ENCODE results near the gene RAB6B.

DNA sequence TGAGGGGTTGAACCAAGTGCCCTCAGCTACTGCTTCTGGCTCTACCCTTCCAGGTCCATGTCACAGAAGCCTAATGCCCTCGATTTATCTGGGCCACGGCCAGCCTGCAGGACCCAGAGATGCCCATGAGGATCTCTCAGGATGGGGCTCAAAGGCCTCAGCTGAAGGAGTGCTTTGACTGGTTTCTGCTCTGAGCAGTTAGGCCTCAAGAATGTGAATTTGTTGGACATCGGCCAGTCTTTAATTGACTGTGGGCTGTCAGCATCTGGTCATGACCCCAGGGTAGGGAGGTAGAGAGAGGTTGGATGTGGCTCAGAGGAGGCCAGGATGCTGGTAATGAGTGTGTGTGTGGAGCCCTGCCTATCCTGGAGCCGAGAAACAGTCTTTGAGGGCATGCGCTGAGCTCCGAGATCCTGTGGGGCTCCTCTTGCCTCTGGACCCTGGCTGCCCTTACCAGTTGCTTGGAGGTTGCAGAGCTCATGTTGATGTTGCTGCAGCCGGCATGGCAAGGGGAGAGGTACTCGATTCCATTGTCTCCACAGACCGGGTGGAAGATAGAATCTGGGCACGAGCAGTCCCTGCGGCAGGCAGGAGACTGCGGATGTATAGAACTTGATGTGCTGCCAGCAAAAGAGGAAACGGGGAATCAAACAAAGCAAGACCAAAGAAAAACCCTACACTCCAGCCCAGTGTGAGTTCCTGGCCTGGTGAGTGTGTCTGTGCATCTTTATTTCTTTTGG, 49.1 kb upstream of the RAB6B start:
- TF ChIP-seq, protein P1, sequence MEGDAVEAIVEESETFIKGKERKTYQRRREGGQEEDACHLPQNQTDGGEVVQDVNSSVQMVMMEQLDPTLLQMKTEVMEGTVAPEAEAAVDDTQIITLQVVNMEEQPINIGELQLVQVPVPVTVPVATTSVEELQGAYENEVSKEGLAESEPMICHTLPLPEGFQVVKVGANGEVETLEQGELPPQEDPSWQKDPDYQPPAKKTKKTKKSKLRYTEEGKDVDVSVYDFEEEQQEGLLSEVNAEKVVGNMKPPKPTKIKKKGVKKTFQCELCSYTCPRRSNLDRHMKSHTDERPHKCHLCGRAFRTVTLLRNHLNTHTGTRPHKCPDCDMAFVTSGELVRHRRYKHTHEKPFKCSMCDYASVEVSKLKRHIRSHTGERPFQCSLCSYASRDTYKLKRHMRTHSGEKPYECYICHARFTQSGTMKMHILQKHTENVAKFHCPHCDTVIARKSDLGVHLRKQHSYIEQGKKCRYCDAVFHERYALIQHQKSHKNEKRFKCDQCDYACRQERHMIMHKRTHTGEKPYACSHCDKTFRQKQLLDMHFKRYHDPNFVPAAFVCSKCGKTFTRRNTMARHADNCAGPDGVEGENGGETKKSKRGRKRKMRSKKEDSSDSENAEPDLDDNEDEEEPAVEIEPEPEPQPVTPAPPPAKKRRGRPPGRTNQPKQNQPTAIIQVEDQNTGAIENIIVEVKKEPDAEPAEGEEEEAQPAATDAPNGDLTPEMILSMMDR (IDR thresholded peaks at IDR 0.05; ENCODE audit: insufficient read depth, low read length), result no peak
- TF ChIP-seq, protein P2, sequence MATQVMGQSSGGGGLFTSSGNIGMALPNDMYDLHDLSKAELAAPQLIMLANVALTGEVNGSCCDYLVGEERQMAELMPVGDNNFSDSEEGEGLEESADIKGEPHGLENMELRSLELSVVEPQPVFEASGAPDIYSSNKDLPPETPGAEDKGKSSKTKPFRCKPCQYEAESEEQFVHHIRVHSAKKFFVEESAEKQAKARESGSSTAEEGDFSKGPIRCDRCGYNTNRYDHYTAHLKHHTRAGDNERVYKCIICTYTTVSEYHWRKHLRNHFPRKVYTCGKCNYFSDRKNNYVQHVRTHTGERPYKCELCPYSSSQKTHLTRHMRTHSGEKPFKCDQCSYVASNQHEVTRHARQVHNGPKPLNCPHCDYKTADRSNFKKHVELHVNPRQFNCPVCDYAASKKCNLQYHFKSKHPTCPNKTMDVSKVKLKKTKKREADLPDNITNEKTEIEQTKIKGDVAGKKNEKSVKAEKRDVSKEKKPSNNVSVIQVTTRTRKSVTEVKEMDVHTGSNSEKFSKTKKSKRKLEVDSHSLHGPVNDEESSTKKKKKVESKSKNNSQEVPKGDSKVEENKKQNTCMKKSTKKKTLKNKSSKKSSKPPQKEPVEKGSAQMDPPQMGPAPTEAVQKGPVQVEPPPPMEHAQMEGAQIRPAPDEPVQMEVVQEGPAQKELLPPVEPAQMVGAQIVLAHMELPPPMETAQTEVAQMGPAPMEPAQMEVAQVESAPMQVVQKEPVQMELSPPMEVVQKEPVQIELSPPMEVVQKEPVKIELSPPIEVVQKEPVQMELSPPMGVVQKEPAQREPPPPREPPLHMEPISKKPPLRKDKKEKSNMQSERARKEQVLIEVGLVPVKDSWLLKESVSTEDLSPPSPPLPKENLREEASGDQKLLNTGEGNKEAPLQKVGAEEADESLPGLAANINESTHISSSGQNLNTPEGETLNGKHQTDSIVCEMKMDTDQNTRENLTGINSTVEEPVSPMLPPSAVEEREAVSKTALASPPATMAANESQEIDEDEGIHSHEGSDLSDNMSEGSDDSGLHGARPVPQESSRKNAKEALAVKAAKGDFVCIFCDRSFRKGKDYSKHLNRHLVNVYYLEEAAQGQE (IDR thresholded peaks at IDR 0.05; ENCODE audit: insufficient replicate concordance, low read depth), result no peak
- no peak for TF ChIP-seq POLR2AphosphoS5 (IDR thresholded peaks at IDR 0.05; ENCODE audit: low read depth)

Data from HL-60 (cell line).